Chondrocyte (in vitro differentiated cells): Measurements from ENCODE around the gene TBX22. TPM values are rescaled to one million over a fixed set of nuclear protein-coding genes. Genes with fewer than 3 reads are reported as not detected.

Experiments used
- DNase-seq: peaks from one replicate; pipeline ENCODE4 v3.0.0; 2021; ENCODE audit warnings: mixed read lengths, low spot score
- H3K27ac Mint-ChIP-seq: one replicate; pipeline ENCODE4 v1.8.0; 2021; ENCODE audit warnings: mild to moderate bottlenecking, moderate library complexity, mixed read lengths; ENCODE audit not compliant: unreplicated experiment
- H3K27me3 Mint-ChIP-seq: 2 replicates; pipeline ENCODE4 v1.8.0; 2021; ENCODE audit warnings: low read depth, mixed read lengths
- H3K36me3 Mint-ChIP-seq: 2 replicates; pipeline ENCODE4 v1.8.0; 2021; ENCODE audit warnings: low read depth, mixed read lengths
- H3K4me1 Mint-ChIP-seq: 2 replicates; pipeline ENCODE4 v1.8.0; 2021; ENCODE audit warnings: low read depth, mild to moderate bottlenecking, mixed read lengths
- H3K4me3 Mint-ChIP-seq: one replicate; pipeline ENCODE4 v1.8.0; 2021; ENCODE audit warnings: mild to moderate bottlenecking, moderate library complexity, mixed read lengths; ENCODE audit not compliant: unreplicated experiment
- H3K9me3 Mint-ChIP-seq: 2 replicates; pipeline ENCODE4 v1.8.0; 2021; ENCODE audit warnings: low read depth, mixed read lengths
- long read RNA-seq: library from polyadenylated mRNA; stranded (forward); transcript quantifications from one replicate; pipeline ENCODE4 v2.0.0, GENCODE V29; 2021
- total RNA-seq: library from RNA; stranded (reverse); gene quantifications from 3 replicates; pipeline ENCODE4 v1.2.1, GENCODE V29; 2021
- TF ChIP-seq, protein P1 (sequence below): fragments of 200-600 bp; sonication (generic); IDR thresholded peaks from 2 replicates; pipeline ENCODE4 v1.5.0; 2021; ENCODE audit warnings: antibody characterized with exemption, mild to moderate bottlenecking, moderate library complexity

TBX22 gene, protein sequence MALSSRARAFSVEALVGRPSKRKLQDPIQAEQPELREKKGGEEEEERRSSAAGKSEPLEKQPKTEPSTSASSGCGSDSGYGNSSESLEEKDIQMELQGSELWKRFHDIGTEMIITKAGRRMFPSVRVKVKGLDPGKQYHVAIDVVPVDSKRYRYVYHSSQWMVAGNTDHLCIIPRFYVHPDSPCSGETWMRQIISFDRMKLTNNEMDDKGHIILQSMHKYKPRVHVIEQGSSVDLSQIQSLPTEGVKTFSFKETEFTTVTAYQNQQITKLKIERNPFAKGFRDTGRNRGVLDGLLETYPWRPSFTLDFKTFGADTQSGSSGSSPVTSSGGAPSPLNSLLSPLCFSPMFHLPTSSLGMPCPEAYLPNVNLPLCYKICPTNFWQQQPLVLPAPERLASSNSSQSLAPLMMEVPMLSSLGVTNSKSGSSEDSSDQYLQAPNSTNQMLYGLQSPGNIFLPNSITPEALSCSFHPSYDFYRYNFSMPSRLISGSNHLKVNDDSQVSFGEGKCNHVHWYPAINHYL
- total RNA-seq = not detected in 3 replicates
- long read RNA-seq = 0 reads

DNA sequence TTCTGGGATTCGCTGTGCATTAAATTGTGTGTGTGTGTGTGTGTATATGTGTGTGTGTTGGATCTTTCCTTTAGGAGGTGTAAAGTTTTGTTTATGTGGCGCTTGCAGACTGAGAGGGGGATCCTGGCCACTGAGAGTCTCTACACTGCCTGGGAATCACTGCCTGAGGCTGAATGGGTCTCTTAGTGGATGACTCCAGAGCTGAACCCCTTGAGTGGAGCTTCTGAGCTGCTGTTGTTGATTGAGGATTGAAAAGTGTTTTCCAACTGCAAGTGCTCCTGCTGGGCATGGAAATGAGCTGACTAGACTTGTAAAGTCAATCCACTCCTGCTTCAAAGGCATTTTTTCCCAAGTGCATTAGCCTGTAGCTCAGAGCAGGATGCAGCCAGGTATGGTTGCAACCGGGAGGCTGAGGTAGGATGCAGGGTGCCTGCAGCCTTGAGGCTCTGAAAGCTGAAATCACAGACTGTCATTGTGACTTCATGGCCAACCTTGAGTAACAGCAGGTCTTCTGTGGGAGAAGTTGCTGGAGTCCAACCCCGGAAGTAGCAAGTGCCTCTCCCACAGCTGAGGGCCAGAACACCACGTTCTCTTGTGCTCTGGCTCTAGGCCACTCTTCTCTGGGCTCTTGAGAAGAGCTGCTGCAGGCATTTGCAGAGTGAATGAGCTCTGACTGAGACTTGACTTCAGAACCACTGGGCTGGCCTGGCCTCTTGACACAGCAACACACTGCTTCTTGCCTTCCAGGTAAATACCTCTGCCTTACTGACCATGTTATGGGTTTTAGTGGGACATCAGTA is at the start of gene TBX22:
Gene TBX22, plus strand, starts transcription at position 613 of the 800 bp plus-strand sequence. CDS start 7,517 bp downstream, outside the sequence.
- H3K27me3 Mint-ChIP-seq = no peaks in the 10 kb centered on the region
- H3K36me3 Mint-ChIP-seq = no peaks in the 10 kb centered on the region
- no peaks in the 10 kb centered on the region for H3K4me1 Mint-ChIP-seq
- no peak for DNase-seq
- no peak within 1 kb of the TSS for H3K27ac Mint-ChIP-seq
- peaks cover 24% of the 10 kb centered on the region for H3K9me3 Mint-ChIP-seq
- H3K4me3 Mint-ChIP-seq = no peak within 1 kb of the TSS
- TF ChIP-seq, protein P1, sequence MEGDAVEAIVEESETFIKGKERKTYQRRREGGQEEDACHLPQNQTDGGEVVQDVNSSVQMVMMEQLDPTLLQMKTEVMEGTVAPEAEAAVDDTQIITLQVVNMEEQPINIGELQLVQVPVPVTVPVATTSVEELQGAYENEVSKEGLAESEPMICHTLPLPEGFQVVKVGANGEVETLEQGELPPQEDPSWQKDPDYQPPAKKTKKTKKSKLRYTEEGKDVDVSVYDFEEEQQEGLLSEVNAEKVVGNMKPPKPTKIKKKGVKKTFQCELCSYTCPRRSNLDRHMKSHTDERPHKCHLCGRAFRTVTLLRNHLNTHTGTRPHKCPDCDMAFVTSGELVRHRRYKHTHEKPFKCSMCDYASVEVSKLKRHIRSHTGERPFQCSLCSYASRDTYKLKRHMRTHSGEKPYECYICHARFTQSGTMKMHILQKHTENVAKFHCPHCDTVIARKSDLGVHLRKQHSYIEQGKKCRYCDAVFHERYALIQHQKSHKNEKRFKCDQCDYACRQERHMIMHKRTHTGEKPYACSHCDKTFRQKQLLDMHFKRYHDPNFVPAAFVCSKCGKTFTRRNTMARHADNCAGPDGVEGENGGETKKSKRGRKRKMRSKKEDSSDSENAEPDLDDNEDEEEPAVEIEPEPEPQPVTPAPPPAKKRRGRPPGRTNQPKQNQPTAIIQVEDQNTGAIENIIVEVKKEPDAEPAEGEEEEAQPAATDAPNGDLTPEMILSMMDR = no peak

DNA sequence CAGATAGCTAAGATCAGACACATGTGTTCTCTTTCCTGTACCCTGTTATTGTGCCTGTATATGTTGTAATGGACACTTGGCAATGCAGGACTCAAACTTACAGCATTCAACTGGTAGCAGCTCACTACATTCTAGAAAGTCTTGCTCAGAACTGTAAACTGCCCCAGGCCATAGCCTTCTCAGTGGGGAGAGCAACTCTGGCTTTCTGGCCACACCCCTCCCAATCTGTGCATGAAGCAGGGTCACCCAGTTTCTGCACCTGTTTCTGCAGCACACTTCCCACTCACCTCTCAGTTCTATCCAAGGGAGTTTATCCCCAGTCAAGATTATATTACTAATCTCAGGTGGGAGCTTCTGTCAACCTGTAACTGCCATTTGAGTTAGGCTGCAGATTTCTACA is 38.9 kb upstream of the TBX22 start:
- no peak overlapping the region for H3K27ac Mint-ChIP-seq

DNA sequence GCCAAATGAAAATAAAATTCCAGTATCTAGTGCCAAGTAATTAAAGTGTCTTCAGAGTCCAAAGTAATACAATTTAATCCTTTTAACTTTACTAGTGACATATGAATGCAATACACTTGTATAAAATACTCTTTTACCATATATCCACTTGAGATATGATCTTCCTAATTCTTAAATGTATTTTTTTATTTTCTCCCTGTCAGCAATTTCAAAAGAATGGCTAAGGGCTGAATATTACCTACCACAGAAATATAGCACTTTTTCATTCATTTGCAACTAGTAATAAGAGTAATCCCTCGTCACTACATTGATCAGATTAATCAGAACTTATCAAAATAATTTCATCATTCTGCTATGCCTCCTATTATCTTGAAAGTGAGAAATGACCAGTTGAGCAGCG is 10.1 kb upstream of the TBX22 start:
- no peak overlapping the region for H3K27ac Mint-ChIP-seq
- no peak overlapping the region for H3K4me3 Mint-ChIP-seq
- no peaks in the 10 kb centered on the region for H3K36me3 Mint-ChIP-seq
- DNase-seq = no peak
- no peaks in the 10 kb centered on the region for H3K4me1 Mint-ChIP-seq
- H3K27me3 Mint-ChIP-seq = no peaks in the 10 kb centered on the region
- H3K9me3 Mint-ChIP-seq = peaks cover 7% of the 10 kb centered on the region
- TF ChIP-seq, protein P1 = no peak

More for the DNA sequence above, 38.9 kb upstream of the TBX22 start:
- Mint-ChIP-seq H3K27me3 (no peaks in the 10 kb centered on the region), H3K9me3 (peaks cover 64% of the 10 kb centered on the region), H3K4me3 (no peak overlapping the region), H3K4me1 (no peaks in the 10 kb centered on the region), H3K36me3 (no peaks in the 10 kb centered on the region)
- TF ChIP-seq, protein P1 = no peak
- DNase-seq = no peak

DNA sequence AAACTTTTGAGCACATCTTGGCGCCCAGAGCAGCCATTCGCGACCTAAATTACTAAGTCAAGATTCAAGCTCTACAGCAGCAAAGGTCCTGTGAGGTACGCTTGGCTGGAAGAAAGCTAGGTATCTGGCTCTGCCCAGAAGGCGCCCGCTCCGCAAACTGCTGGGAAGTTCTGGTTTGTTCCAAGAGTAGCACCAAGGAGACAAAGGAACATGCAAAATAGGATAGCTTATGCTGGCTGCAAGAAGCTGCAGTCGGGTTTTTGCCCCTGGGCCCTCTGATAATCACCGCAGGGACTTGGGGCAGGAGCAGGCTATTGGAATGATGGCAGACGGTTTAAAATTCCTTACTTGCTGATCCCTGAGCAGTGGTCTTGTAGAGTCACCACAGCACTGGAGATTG is 3.0 kb upstream of the TBX22 start:
- Mint-ChIP-seq H3K4me3 (no peak overlapping the region), H3K27me3 (no peaks in the 10 kb centered on the region), H3K9me3 (peaks cover 27% of the 10 kb centered on the region), H3K36me3 (no peaks in the 10 kb centered on the region), H3K4me1 (no peaks in the 10 kb centered on the region), H3K27ac (no peak overlapping the region)
- DNase-seq = no peak
- TF ChIP-seq, protein P1 = no peak

DNA sequence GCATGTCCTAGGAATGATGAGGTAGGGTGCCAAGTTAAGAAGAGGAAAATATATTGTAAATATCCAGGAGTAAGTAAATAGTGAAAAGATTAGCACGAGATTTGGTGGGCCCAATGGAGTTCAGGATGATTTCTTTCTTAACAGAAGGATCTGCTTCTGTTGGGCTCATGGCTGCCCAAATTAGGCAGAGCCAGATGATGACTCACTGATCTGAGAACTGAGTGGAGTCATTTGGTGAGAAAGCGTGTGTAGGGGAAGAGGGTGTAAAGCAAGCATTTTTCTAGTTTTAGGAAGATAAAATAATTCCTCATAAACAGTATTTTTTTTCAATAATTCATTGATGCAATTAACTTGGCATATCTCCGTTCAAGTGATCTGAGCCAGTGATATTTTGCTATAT is 1.6 kb downstream of the TBX22 start:
- TF ChIP-seq, protein P1 = no peak
- Mint-ChIP-seq H3K27me3 (no peaks in the 10 kb centered on the region), H3K27ac (no peak overlapping the region), H3K9me3 (peaks cover 18% of the 10 kb centered on the region), H3K36me3 (no peaks in the 10 kb centered on the region), H3K4me1 (no peaks in the 10 kb centered on the region), H3K4me3 (no peak overlapping the region)
- no peak for DNase-seq
